ENCODE measurements around the gene EML6.
"Not testable (repeated sequence)": the region's sequence is repeated elsewhere in the genome, so short reads cannot be mapped to it uniquely, and the experiment has no call there.

The EML6 gene

DNA sequence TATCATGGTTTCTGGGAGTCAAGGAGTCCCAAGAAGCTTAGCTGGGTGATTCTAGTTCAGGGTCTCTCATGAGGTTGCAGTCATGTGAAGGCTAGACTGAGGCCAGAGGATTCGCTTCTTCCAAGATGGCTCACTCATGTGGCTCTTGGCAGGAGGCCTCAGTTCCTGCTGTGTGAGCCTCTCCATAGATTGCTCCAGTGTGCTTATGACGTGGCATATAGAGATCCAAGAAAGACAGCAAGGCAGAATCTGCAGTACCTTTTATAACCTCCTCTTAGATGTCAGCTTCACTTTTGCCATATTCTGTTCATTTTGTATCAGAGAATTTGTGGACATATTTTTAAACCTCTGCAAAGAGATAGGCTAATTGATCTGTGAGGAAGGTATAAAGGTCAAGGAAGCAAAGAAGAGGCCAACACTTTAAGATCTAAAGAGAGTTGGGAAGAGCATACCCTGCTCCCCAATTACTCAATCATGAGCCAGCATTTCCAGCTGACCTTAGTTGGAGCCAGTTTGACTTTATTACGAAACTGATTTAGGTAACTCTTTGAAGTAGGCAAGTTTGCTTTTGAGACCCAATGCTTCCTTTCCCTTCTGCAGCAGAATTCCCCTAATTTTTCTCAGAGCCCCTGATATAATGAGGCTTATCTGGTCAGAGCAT lies 134.7 kb downstream of the EML6 start:
- no peak for DNase-seq

DNA sequence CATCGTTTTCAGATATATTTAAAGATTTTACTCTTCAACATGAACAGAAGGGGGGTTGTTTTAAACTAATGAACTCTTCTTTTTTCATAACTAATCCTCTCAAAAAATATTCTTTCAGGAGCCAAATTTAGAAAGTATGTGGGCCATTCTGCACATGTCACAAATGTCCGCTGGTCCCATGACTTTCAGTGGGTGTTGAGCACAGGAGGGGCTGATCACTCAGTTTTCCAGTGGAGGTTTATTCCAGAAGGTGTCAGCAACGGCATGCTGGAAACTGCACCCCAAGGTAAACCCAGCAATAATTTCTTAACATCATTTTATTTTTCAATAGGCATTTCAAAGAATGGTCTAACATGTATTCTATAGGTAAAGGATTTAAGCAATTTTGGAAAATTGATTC lies 136.0 kb downstream of the EML6 start:
- DNase-seq: no peak

DNA sequence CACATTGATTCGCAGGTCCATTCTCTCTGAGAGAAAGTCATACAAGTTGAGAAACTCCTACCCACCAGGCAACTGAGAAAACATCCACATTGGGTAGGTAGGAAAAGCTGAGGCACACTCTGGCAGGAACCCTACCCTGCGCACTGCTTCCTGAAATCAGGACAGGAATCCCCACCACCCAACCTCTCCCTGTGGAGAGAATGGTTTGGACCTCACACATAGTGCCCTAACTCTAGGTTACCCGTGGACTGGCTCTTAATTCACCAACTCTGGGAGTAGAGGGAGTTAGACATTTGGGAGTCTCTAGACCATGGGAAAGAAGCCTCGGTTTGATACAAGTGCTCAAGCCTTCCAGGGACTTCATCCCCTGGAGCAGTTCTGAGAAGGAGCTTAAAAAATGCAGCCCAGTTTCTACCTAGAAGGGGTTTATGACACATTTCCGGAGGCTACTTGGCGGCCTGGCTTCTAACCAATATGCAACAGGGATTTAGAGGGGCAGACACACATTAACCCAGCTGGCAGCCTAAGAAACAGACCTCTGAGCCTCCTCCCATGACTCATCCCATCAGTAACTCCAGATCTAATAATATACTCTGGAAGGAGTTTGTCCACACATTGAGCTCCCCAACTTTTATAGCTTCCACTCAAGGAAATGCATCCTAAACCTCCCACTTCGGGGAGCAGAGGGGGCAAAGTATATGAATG lies 136.7 kb downstream of the EML6 start:
- DNase-seq: no peak

DNA sequence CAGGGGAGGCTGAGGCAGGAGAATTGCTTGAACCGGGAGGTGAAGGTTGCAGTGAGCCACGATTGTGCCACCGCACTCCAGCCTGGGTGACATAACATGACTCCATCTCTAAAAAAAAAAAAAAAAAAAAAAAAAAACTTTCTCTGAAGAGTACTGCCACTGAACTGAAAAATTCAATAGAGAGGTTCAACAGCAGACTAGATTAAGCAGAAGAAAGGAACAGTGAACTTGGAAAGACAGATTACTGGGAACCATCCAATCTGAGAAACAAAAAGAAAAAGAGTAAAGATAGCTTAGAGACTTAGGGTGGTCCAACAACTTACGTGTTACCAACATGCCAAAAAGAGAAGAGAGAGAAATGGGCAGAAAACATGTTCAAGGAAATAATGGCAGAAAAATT lies 138.8 kb downstream of the EML6 start:
- no peak for DNase-seq

DNA sequence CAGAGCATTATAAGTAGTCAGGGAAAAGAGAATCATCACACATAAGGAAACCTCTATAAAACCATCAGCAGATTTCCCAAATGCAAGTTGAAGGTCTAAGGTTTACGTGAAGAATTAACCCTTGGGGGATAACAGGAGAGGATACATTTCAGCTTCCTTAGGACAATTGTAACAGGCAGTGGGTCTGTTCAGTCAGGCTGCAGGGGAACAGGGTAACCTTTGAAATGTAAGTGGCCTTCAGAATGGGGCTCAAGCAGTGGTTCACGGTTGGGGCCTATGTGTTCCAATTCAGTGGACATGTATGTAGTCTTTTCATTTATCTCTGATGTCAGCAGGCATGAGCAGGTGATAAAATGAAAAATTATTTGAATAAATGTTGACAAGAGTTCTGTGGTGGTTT lies 139.3 kb downstream of the EML6 start:
- no peak for DNase-seq

DNA sequence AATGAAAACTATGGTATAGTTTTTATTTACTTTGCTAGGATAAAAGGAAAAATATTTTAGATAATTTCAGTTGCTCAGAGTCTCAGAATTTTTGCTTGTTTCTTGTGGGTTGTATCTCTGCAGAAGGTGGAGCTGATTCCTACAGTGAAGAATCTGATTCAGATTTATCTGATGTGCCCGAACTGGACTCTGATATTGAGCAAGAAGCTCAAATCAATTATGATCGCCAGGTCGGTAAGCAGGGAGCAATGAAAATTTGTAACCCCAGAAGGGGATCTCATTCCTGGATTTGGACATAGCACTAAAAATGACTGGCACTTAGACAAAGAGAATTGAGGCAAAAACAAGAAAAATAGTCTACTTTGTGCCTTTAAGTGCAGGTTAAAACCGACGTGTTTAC lies 140.2 kb downstream of the EML6 start:
- no peak for DNase-seq

DNA sequence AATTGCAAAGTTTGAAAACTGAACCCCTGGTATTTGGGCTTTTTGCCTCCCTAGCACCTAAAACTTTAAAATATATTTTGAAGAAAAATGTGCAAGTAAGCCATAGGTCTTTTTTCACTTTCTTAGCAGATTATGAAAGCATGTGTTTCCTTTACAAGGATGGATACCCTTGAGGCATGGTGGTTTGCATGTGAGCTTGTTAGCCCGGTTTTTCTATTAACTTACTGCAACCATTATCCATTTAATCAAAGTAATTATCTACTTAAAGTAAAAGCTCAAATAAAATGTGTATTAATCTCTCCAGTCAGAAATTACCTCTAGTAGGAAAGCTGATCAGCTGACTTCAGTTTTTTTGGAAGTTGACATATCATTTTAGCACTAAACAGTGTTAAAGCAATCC lies 140.6 kb downstream of the EML6 start:
- no peak for DNase-seq

DNA sequence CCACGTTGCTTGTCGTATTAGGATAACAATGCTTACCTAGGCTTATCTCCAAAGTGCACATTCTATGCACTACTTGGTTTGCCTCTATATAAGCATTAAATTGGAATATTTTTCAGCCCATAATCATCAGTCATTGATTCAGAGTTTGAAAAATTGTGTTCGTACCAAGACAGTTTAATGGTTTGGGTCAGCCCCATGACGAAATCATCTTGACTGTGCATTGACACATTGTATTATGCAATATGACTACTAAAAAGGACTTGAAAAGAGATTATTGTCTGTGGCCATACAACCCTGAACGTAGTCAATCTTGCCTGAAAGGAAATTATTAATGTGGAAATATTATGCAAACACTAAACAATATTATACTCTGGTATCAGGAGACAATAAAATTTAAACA lies 141.3 kb downstream of the EML6 start:
- DNase-seq: no peak

DNA sequence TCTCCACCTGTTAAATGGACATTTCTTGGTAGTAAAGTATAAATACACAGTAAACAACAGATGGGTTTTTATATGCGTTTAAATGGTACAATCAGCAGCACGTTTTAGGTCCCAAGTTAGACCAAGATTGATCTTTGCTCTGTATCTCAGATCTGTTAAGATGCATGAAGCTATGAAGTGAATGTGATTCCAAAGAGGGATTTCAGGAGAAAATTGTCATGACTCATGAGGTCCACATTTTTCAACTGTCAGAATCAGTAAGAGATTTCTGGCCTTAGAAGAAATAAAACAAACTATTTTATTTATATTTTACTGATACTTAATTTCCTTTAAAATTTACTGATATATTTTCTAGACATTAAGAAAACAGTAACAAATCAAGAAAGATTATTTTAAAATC lies 142.7 kb downstream of the EML6 start:
- no peak for DNase-seq

DNA sequence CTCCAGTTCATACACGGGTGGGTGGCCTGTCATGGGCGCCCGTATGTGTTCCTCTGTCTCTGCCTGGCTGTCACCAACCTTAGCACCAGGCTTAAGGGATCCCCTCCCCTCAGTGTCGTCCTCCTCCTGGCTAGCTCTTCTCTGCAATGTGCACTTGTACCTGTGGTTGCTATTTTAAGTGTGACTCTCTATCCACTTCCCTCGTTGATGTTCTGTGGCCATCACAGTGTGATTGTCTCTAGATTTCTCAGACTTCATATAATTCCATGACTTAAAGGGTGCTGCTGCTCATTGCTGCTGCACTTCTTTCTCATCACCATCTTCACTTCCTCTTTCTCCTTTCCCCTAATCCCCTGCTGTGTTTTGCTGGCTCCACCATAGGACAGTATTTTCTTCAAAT lies 143.4 kb downstream of the EML6 start:
- no peak for DNase-seq

DNA sequence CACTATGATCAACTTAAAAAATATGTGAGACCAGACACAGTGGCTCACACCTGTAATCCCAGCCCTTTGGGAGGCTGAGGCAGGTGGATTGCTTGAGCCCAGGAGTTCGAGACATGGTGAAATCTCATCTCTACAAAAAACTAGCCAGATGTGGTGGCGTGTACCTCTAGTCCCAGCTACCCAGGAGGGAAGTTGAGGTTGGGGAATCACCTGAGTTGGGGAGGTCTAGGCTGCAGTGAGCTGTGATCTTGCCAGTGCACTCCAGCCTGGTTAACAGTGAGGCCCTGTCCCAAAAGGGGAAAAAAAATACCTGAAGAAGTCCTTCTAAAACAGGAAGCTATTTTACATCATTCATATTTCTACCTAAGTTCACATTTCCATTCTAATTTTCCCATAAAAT lies 144.0 kb downstream of the EML6 start:
- DNase-seq: no peak

DNA sequence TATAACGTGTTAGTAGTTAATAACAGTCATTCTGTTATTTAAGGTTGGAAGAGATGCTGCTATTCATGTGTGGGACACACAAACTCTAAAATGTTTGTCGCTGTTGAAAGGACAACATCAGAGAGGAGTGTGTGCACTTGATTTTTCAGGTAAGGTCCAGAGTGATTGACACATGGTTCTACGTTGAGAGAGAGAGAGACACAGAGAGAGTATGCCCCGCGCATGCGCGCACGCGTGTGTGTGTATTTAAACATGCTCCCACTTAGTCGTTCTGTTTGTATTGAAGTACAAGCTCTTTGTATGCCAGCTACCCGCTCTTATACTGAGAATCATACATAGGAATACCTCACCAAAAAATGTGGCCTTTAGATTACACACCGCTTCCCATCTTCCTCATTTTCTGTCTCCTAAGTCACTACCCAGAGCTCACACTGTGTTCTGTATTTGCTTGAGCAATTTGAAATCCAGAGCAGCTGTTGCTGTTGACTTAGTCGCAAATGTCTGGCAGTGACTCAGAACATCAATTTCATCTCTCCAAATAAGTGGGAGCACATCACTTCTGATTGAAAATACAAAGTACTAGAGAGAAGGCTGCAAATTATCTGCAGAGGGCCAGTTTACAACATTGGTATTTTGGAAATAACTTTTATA lies 148.1 kb downstream of the EML6 start:
- DNase-seq: no peak

DNA sequence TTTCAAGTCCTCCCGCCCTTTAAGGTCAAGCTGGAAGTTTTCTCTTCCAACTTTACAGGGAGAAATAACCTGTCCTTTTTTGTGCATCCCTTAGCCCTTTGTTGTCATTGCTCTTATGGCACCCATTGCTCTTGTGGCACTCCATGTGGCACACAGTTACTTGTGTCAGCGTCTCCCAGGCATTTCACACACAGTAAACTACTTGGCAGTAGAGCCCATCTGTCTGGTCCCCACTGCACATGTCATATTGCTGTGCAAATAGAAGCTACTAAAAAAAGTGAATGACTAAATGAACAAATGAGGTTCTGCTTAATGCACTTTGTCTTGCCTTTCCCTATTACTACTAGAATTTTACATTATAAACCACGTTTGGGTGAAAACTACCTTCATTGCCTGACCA lies 149.3 kb downstream of the EML6 start:
- no peak for DNase-seq

DNA sequence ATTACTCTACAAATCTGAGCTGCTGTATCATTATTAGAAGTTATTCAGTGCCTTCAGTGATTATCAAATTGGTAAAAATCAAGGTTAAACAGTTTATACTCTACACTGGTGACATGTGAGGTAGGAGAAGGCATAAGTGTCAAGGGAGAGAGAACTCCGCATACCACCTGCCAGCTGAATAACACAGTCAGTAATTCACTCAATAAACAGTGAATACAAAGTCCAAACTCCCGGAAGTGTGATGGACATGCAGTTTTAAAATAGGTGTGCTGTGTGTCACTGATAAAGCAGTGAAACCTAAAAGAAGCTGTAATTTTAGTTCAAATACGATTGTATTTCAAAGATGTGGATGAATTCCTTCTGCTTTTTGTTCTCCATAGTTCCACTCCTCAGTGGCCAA lies 149.8 kb downstream of the EML6 start:
- not testable (repeated sequence) for DNase-seq

DNA sequence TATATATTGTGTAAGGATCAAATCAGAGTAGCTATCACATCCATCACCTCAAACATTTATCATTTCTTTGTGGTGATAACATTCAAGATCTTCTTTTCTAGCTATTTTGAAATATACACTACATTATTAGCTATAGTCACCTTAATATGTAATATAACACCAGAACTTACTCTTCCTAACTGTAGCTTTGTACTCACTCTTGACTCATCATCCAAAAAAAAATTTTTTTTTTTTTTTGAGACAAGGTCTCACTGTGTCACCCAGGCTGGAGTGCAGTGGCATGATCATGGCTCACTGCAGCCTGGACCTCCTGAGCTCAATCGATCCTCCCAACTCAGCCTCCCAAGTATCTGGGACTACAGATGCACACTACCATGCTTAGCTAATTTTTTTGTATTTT lies 153.3 kb downstream of the EML6 start:
- DNase-seq: no peak

DNA sequence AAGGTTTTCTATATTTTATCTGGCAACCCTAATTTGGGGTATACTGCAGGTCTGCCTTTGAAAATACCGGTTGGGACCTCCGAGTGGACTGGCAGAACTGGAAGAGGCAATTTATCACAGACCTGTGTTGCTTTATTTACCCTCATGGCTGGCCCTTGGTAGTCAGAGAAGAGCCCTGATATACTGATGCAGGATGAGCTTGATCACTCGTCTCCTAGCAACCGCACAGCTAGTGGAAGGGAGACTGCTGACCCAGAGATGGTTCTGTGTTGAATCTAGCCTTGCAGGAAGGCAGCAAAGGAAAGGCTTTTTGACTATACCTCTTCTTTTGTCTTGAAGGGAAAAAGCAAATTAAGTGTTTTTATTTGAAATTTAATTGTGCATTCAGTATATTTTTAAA lies 154.7 kb downstream of the EML6 start:
- DNase-seq: no peak

DNA sequence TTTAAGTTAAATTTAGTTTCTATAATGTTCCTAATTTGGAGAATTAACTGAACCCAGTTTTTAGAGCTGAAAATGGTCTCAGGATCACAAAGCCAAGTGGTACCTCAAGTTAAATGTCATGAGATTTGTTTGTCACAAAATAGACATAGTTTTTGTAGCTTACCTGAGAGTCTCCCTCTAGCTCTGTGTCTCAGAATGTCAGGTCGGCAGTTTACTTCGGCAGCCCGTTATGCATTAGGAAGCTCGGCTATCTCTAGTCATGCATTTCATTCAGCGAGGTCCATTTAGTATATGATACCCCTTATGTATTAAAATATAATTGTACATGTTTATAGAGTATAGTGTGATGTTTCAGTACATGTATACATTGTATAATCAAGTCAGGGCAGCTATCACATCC lies 155.6 kb downstream of the EML6 start:
- no peak for DNase-seq

DNA sequence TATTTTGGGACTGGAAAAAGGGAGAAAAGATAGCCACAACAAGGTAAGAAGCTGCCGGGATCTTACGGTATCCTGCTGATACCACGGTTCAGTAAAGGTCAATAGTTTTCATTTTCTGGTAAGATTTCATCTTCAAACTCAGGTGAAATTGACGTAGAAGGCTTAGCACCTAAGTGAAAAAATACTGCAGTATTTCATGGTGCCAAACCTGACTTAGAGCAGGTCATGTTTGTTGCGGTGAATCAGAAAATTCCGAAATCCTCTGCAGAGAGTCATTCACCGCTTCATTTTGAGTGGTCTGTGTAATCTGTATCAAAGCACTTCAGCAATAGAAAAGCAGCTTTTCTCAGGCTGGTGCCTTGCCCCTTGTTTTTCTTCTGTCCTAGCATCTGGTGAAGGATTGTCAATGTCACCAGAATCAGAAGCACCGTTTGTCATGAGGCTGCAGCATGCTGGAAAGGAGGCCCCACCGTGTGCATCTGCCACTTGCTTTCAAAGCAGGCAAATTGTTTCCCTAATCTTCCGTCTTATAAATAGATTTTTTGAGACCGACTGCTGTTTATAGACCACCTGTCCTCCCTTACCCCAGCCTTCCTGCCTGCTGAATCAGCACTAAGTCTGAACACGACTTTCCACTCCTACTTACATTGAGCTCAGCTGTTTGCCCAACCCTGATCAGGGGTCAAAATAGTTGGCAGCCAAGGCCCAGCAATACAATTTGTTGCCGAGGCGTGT lies 156.3 kb downstream of the EML6 start:
- DNase-seq: no peak

DNA sequence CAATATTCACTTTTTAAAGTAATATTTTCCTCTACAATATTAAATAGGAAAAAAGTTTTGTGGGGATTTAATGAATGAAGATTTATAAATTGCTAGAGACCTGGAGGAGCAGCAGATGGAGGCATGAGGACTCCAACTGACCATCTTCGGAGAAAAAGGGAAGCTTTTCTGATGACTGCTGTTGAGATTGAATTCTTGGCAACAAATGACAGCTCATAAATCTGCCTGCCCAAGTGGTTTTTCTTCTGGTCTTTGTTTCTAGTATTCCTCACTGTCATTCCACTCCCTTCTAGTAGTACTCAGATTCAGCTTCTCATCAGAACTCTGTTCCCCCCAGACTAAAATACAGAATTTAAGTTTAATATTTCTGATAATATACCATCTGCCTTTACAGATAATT lies 157.0 kb downstream of the EML6 start:
- DNase-seq: no peak

DNA sequence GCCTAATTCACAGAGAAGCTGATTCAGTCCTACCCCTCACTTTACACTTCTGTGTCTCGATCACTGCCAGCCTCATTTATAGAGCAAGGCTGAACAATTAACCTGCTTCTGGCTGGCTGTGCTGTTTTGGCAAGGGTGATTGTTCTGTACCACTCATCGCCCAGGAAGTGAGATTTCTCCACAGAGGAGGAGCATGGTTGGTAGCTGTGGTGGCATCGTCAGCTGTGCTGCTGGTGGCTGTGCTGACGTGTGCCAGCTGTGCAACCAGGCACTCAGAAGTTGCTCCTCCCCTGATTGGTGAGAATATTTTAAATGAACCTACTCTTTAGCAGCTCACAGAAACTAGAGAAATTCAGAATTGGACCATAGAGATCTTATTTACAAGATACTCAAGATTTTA lies 158.3 kb downstream of the EML6 start:
- no peak for DNase-seq

DNA sequence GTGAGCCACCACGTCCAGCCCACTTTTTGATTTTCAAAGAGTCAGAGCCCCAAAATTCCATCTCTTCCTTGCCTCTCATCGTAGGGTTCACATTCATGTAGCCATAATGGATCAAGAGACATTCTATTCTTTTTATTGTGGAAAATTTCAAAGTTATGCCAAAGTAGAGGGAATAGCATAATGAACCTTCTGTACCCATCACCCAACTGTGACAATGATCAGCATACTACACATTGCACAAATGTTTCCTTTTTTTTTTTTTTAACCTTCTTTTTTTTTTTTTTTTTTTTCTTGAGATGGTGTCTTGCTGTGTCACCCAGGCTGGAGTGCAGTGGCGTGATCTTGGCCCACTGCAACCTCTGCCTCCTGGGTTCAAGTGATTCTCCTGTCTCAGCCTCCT lies 162.4 kb downstream of the EML6 start:
- DNase-seq: no peak

DNA sequence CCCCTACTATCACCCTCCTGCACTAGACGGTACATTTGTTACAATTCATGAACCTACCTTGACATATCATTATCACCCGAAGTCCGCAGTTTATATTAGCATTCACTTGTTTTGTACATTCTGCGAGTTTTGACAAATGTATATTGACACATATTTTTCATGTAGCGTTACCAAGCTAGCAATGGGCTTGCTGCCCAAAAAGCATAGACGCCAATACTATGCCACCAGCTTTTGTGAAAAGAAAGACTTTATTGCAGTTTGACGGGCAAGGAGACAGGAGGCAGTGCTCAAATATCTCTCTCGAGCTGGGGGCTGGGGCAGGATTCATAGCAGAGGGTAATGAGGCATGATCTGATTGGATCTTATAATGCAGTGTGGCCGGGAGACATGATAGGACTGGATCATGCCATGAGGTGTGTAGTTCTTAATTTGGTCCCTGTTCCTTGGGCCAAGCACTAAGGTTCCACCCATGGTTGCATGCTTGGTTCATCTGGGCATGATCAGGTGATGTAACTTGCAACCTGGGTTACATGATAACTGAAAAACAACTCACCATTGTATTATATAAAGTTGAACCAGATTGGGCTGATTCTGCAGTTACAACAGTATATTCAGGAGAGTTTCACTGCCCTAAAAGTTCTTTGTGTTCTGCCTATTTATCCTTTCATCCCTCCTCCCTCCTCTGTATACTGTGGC lies 164.5 kb downstream of the EML6 start:
- DNase-seq: no peak

DNA sequence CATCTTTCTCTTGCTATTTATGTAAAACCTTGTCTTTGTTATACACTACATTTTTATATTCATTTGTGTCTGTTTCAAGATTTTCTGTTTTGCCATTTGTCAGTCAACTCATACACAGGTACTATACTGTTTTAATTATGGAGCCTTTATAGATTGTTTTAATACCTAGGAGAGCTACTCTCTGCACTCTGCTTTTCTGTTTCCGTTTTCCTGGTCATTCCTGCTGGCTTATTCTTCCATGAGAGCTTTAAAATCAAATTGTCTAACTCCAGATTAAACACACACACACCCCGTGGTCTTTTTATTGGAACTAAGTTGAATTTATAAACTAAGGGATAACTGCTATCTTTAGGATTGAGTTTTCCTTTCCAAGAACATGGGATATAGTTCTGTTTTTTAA lies 165.6 kb downstream of the EML6 start:
- DNase-seq: no peak
